GM21447 (cell line): ENCODE results near the gene TTC34.

Experiments used
- ATAC-seq: cut with Tn5 transposase; IDR thresholded peaks from one replicate; pipeline ENCODE4 v1.9.1; 2021; ENCODE audit not compliant: unreplicated experiment

The TTC34 gene

GRCh38 chr1:2607641-2608091 is 193.8 kb downstream of the TTC34 start:
- no peak for ATAC-seq

GRCh38 chr1:2606881-2607621 is 194.4 kb downstream of the TTC34 start:
- ATAC-seq = no peak

GRCh38 chr1:2606396-2606880 is 195.1 kb downstream of the TTC34 start:
- ATAC-seq = no peak

GRCh38 chr1:2605509-2606395 is 195.7 kb downstream of the TTC34 start:
- no peak for ATAC-seq

GRCh38 chr1:2604844-2605508 is 196.5 kb downstream of the TTC34 start:
- no peak for ATAC-seq

- ATAC-seq = no peak
Measured at GRCh38 chr1:2604156-2604843, 197.2 kb downstream of the TTC34 start.

GRCh38 chr1:2603521-2604155 is 197.9 kb downstream of the TTC34 start:
- no peak for ATAC-seq

GRCh38 chr1:2602866-2603520 is 198.5 kb downstream of the TTC34 start:
- ATAC-seq = no peak

GRCh38 chr1:2602311-2602835 is 199.1 kb downstream of the TTC34 start:
- no peak for ATAC-seq

- ATAC-seq = no peak
Measured at GRCh38 chr1:2601721-2602303, 199.7 kb downstream of the TTC34 start.

GRCh38 chr1:2598329-2598931 is 203.1 kb downstream of the TTC34 start:
- no peak for ATAC-seq

- ATAC-seq = no peak
Measured at GRCh38 chr1:2597441-2598328, 203.8 kb downstream of the TTC34 start.

- ATAC-seq = no peak
Measured at GRCh38 chr1:2596530-2597333, 204.8 kb downstream of the TTC34 start.

GRCh38 chr1:2595812-2596529 is 205.5 kb downstream of the TTC34 start:
- no peak for ATAC-seq

GRCh38 chr1:2595261-2595811 is 206.2 kb downstream of the TTC34 start:
- no peak for ATAC-seq

GRCh38 chr1:2594641-2595131 is 206.8 kb downstream of the TTC34 start:
- ATAC-seq = no peak
